ENCODE results near the gene RHOBTB3.
"Not testable (repeated sequence)": the region's sequence is repeated elsewhere in the genome, so short reads cannot be mapped to it uniquely, and the experiment has no call there.

RHOBTB3 gene, protein sequence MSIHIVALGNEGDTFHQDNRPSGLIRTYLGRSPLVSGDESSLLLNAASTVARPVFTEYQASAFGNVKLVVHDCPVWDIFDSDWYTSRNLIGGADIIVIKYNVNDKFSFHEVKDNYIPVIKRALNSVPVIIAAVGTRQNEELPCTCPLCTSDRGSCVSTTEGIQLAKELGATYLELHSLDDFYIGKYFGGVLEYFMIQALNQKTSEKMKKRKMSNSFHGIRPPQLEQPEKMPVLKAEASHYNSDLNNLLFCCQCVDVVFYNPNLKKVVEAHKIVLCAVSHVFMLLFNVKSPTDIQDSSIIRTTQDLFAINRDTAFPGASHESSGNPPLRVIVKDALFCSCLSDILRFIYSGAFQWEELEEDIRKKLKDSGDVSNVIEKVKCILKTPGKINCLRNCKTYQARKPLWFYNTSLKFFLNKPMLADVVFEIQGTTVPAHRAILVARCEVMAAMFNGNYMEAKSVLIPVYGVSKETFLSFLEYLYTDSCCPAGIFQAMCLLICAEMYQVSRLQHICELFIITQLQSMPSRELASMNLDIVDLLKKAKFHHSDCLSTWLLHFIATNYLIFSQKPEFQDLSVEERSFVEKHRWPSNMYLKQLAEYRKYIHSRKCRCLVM

GRCh38 chr5:95730730-95731570, at the start of gene RHOBTB3:
Gene RHOBTB3 (plus strand): TSS chr5:95731336. CDS start chr5:95731683, 347 bp downstream.
- FAIRE-seq (no peak), DNase-seq (ENCODE audit: low spot score) (peak; percentile 59)

- DNase-seq (ENCODE audit: low spot score) (no peak), FAIRE-seq (no peak)
These were observed 48.2 kb upstream of the RHOBTB3 start, which contains the start of gene SPATA9 for GRCh38 chr5:95682891-95683290. Gene SPATA9 (minus strand): TSS chr5:95682991. CDS start chr5:95682854, 137 bp downstream.

DNA sequence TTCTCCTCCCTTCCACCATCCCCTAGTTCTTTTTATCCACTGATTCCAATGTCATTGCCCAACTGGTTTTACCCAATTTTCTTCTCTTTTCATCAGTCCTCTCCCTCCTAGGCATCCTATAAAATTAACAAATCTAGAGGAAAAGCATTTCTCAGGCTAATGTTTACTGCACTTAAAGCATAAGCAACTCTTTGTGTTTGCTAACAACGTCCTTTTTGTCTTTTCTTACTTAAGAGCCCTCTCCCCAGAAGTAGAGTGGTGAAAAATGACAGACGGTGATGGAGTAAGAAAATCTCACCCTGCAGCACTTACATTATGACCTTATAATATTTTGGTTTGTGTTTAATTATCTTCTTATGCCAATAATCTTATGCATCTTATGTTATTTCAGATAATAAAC, 46.8 kb upstream of the RHOBTB3 start:
- DNase-seq (ENCODE audit: low spot score) = no peak
- FAIRE-seq = no peak

GRCh38 chr5:95686651-95687050, 44.5 kb upstream of the RHOBTB3 start:
- DNase-seq (ENCODE audit: low spot score) (no peak), FAIRE-seq (no peak)

DNA sequence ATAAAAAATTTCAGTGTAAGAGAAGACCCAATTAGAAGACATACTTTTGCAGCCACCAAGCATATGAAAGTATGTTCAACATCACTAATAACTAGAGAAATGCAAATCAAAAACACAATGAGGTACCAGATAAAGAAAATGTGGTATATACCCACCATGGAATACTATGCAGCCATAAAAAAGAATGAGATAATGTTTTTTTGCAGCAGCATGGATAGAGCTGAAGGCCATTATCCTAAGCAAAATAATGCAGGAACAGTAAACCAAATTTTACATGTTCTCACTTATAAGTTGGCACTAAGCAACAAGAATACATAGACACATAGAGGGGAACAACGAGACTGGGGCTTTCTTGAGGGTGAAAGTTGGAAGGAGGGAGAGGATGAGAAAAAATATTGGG, 41.5 kb upstream of the RHOBTB3 start:
- no peak for DNase-seq (ENCODE audit: low spot score)
- no peak for FAIRE-seq

DNA sequence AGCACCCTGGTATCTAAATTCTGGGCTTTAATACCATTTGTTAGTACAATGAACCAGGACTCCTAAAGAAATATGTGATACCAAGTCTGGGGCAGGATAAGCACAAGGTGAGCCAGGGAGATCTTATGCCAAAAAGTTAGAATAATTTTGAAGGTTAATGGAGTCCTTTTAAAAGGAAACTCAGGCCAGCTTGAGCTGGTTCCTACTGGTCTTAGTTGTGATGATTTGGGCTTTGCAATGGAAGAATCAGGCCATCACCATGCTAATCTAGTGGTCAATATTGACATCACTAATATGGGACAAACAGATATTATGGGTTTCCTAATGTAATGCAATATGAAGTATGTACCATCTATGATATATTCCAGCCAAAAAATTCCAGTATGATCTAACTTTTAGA, 40.8 kb upstream of the RHOBTB3 start:
- DNase-seq (ENCODE audit: low spot score) = no peak
- no peak for FAIRE-seq

- FAIRE-seq (no peak), DNase-seq (ENCODE audit: low spot score) (peak; percentile 33)
These were observed 33.1 kb upstream of the RHOBTB3 start for GRCh38 chr5:95697781-95698681.

DNA sequence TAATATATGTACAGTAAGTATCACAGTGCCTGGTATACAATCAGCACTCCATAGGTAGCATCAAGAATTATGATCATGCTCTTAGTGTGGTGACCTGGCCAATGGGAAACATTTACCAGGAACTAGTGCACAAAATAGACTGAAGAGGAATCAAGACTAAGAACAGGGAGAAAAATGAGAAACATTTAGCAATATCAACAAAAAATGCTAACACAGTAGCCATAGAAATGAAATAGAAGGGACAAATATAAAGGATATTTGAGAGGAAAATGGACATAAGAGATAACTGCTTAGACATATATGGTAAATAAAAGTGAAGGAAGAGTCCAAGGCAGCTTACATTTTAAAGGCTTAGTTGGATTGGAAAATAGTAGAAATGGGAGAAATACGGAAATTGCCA, 31.8 kb upstream of the RHOBTB3 start:
- FAIRE-seq (no peak), DNase-seq (ENCODE audit: low spot score) (no peak)

- DNase-seq (ENCODE audit: low spot score) (no peak), FAIRE-seq (no peak)
These were observed 30.1 kb upstream of the RHOBTB3 start for GRCh38 chr5:95701074-95701473.

DNA sequence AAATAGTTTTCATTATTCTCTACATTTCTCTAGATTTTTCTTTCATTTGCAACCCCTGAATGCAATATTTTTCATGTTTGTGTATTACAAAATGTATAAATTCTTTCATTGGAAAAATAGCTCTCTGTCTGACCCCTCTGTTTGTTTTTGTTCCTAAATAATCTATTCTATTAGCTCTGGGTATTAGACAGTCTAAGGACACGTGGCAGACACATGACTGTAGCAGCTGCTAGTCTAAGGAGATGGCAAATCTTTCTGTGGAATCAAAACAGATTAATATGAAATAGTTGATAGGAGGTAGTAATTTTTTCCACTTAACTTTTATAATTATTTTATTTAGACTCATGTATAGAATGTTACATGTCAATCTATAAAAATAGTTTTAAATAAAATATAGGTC, 27.0 kb upstream of the RHOBTB3 start:
- FAIRE-seq (no peak), DNase-seq (ENCODE audit: low spot score) (no peak)

GRCh38 chr5:95706196-95706595, 24.9 kb upstream of the RHOBTB3 start:
- FAIRE-seq; DNase-seq (ENCODE audit: low spot score): not testable (repeated sequence)

GRCh38 chr5:95707055-95707454, 24.1 kb upstream of the RHOBTB3 start:
- FAIRE-seq = no peak
- DNase-seq (ENCODE audit: low spot score) = no peak

DNA sequence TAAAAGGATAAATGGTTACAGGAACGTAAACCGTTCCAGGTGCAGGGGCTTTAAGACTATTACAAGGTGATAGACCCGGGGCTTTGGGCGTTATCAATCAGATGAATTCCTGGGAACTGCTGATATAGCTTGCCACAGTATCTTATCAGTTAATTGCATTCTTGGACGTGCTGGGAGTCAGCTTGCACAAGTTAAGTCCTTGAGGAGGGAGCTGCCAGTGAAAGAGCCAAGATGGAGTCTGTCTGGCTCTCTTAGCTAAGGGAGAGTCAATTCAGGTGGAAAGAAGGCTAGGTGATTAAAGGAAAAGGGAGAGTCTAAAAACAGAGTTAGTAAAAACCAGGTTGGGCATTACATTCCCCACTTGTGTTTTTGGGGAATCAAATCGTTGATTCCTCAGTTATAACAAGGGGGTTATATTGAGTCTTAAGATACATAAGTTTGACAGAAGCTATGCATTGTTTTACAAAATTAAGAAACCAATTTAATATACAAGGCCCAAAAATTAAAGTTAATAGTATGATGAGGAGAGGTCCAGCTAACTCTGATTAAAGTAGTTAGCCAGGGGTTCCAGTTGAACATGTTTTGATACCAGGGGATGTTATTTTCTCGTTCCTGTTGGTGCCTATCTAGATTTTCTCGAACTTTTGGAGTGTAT, 23.5 kb upstream of the RHOBTB3 start:
- not testable (repeated sequence) for FAIRE-seq; DNase-seq (ENCODE audit: low spot score)

DNA sequence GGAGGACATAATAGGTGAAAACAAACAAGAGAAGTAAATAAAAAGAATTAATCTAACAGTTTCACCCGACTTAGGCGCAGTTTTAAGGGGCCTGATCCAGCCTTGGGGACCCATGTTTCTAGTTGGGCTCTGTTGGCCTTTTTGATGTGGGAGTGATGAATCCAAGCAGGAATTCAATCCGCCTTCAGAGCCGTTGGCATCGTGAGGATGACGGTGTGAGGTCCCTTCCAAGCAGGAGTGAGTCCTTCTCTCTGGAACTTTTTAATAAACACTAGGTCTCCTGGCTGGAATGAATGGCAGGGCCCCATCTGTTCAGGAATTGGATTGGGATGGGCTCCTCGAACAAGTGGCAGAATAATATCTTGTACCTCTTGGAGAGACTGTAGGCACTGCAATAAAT, 22.3 kb upstream of the RHOBTB3 start:
- FAIRE-seq (no peak), DNase-seq (ENCODE audit: low spot score) (no peak)

DNA sequence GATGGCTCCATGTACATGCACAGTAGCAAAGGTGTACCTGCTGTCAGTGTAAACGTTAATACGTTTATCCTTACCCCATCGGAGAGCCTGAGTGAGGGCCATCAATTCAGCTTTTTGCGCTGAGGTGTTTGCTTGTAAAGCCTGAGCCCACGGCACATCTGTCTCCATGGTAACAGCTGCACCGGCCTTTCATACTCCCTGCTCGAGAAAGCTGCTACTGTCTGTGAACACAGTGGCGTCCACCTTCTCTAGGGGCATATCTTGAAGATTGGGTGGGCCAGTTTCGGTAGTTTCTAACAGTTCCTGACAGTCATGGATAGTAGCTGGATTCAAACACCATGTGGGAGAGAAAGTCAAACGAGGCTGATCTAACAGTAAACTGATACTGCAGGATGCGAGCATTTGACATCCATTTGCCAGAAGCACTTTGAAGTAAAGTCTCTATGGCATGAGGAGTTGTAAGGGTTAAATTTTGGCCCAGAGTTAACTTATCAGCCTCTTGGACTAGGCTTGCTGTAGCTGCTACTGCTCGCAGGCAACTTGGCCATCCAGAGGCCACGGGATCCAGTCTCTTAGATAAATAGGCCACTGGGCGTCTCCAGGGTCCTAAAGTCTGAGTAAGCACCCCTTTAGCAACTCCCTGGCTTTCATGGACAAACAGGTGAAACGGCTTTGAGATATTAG, 21.0 kb upstream of the RHOBTB3 start:
- FAIRE-seq (no peak), DNase-seq (ENCODE audit: low spot score) (no peak)

GRCh38 chr5:95710651-95711500, 20.3 kb upstream of the RHOBTB3 start:
- not testable (repeated sequence) for DNase-seq (ENCODE audit: low spot score); FAIRE-seq

DNA sequence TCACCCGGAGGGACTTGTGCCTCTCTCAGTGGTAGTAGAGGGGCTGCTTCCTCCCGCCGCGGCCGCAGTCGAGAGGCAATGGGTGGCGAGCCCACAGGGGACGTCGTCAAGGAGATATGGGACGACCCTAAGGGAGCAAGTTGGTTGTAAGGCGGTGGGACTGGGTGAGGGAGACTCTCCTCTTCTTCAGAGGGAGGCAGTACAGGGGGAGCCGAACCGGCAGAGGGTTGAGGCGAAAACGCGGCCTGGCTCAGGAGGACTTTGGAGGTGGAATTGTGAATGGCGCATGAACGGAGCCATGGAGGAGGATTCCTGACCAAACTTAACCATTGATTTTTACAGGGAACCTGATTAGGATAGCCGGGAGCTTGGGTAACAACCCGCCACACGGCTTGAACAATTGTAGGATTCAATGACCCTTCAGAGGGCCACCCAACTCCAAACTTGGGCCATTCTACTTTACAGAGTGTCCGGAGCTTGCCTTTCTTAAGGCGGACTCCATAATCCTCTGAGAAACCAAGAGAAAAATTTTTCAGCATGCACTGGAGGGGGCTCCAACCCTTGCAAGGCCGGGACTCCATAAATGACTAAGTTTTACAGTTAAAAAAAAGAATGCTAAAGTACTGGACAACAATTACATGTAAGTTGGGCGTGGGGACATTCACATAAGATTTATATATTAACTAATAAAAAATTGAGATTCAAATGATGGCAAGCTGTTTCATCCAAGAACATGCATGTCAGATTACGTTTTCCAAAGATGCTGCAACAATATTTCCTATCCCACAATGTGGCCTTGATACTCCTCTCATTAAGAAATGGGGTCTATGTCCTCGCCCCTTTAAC, 19.4 kb upstream of the RHOBTB3 start:
- DNase-seq (ENCODE audit: low spot score) = no peak
- no peak for FAIRE-seq

Measured in RCC 7860 (cell line).